Right cardiac atrium (tissue), 5 donors: Measurements from ENCODE around the gene MDP1. TPM values are rescaled to one million over a fixed set of nuclear protein-coding genes. Genes with fewer than 3 reads are reported as not detected.

Source experiments
- ATAC-seq, 2 donors: fragments of 200-7000 bp; cut with Tn5 transposase; one replicate each; pipeline versions ENCODE4 v1.8.0 to v1.9.1; 2020; ENCODE audit warnings: moderate library complexity in 2 of 2, mild to moderate bottlenecking in 1 of 2
- DNase-seq, 3 donors: peaks; one replicate each; pipeline ENCODE4 v3.0.0-alpha.2; 2020
- H3K27ac ChIP-seq: one replicate; pipeline ENCODE4 v1.5.1; 2013; ENCODE audit warnings: mild to moderate bottlenecking, low read length, control low read depth, moderate library complexity
- H3K27me3 ChIP-seq: one replicate; pipeline ENCODE4 v1.6.1; 2013; ENCODE audit not compliant: control insufficient read depth, insufficient read depth
- H3K4me1 ChIP-seq: one replicate; pipeline ENCODE4 v1.6.1; 2013; ENCODE audit warnings: low read length; ENCODE audit not compliant: control insufficient read depth, insufficient read depth
- H3K4me3 ChIP-seq: one replicate; pipeline ENCODE4 v1.5.1; 2013; ENCODE audit warnings: low read length, control low read depth
- H3K9me3 ChIP-seq: one replicate; pipeline ENCODE4 v1.6.1; 2013; ENCODE audit warnings: low read length; ENCODE audit not compliant: control insufficient read depth
- WGBS: extraction: QIAGEN DNeasy Blood & Tissue Kit; methylation state at CpG from one replicate; pipeline ENCODE4 v1.1.7; 2013; 5-methylcytosine and 5-hydroxymethylcytosine counted together
- intact Hi-C, 4 donors: fragments of 100-400 bp; cut with DNase I; formaldehyde crosslinking; loops; one replicate each; pipeline versions ENCODE4 v1.11.0 to v1.14.0; 2022 to 2023
- polyA plus RNA-seq: library from polyadenylated mRNA; stranded (reverse); fragments of 200-250 nt; gene quantifications from one replicate; pipeline ENCODE4 v1.2.3, GENCODE V29; 2013
- total RNA-seq, 4 donors: library from RNA; stranded (reverse); fragmentation: NEBNext Ultra II Directional; extraction: Animal tissue kit (Norgen Biotek cat#: 25700); gene quantifications; one replicate each; pipeline ENCODE4 v1.2.1, GENCODE V29; 2021
- donor health status: healthy with polysubstance abuse.
- donor health status: DM: no; HTN: yes; CAD: no.
- donor health status: DM: no; HTN: no; CAD: no.
- donor health status: DM: no; HTN: yes; CAD: no; lungs with severe emphysema.
- donor health status: DM: yes; HTN: yes; CAD: no.

MDP1 gene
- total and polyA plus RNA-seq, 5 donors = 15.7 to 26.8 (median 19.2) TPM

DNA sequence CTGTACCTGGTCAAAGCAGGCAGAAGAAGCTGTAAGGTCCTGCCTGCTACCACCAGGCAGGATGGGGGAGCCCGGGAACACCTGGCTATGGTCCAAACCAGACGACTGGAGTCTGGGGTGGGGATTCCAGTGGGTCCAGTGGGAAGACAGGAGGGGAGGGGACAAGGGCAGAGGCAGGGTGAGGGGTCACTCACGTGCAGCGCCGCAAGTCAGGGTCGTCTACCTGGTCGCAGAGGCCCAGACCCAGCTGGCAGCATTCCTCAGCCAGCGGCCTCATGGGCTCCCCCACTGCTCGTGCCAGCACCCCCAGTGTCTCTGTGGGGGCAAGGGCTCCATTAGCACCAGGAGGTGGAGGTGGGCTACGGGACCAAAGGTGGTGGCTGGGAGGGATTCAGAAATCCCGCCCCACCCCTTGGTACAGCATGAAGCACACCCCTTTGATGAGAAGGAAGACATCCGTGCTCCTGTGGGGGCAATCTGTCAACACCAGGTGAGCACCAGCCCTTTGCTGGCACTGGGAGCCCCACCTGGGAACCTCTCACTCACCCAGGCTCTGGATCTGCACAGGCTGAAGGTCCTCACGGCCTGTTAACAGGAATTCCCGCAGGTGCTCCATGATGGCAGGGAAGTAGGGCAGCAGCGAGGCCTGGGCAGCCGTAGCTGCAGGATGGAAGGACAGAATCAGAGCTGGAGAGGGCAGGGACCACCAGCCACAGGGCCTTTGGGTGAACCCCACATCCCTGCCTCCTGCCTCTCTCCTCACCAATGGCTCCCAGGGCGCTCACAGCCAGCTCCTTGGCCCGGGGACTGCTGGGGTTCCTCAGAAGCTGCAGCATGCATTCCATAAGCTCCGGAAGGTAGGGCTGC lies 31.5 kb downstream of the MDP1 start:
- 88% methylated on average over 19 of the region's 19 CpGs for WGBS
- ATAC-seq = no peak

GRCh38 chr14:24183014-24183481 lies 32.8 kb downstream of the MDP1 start:
- peak in 2 of 3 donors; percentile 42 to 52 for DNase-seq
- H3K9me3 ChIP-seq = no peaks in the 10 kb centered on the region

More for the DNA sequence above, 31.5 kb downstream of the MDP1 start:
- H3K4me1 ChIP-seq = no peaks in the 10 kb centered on the region
- peak in 2 of 3 donors; percentile 35 to 53 for DNase-seq
- no peaks in the 10 kb centered on the region for H3K27me3 ChIP-seq
- no peaks in the 10 kb centered on the region for H3K9me3 ChIP-seq
- H3K4me3 ChIP-seq = no peak overlapping the region
- no peak overlapping the region for H3K27ac ChIP-seq
- intact Hi-C loops = no loop called here

DNA sequence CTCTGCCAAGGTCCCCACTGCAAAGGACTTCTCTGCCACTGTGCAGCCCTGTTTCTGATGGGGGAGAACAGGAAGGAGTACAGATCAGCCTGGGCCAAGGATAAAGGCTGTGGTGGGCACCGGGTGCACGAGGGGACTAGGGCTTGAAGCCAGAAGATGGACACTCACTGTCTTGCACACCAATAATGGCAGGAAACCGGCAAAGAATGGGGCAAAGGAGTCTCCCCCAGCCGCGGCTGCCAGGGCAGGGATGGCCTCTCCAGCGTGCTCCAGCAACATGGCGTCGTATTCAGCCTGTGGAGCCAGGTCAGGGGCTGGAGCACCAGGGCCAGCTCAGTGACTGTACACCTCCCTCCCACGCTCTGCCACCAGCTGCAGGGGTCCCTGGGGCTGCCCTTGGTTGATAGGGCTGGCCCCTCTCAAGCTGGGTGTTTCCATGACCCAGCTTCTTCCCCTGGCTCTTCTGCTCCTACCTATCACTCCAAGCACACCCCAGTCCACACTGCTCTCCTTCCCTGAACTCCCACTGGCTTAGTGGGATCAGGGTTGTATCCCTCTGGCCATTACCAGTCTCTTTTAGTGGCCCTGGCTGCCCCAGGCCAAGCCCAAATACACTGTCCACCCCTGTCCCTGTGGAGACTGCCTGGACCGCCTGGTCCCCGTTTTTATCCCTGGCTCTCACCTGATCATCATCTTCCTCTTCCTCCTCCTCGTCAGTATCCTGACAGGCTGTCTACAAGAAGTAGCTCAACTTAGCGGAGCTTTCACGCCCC lies 33.6 kb downstream of the MDP1 start:
- Histone ChIP-seq H3K27me3 (no peaks in the 10 kb centered on the region), H3K4me1 (no peaks in the 10 kb centered on the region), H3K27ac (no peak overlapping the region), H3K9me3 (no peaks in the 10 kb centered on the region), H3K4me3 (no peak overlapping the region)
- ATAC-seq = no peak
- intact Hi-C loops = no loop called here
- DNase-seq = peak in 2 of 3 donors; percentile 11 to 40
- 84% methylated on average over 14 of the region's 14 CpGs for WGBS

More at GRCh38 chr14:24183014-24183481, 32.8 kb downstream of the MDP1 start:
- WGBS = 93% methylated on average over 15 of the region's 15 CpGs
- intact Hi-C loops = no loop called here
- Histone ChIP-seq H3K4me1 (no peaks in the 10 kb centered on the region), H3K27ac (no peak overlapping the region), H3K27me3 (no peaks in the 10 kb centered on the region), H3K4me3 (no peak overlapping the region)
- no peak for ATAC-seq

DNA sequence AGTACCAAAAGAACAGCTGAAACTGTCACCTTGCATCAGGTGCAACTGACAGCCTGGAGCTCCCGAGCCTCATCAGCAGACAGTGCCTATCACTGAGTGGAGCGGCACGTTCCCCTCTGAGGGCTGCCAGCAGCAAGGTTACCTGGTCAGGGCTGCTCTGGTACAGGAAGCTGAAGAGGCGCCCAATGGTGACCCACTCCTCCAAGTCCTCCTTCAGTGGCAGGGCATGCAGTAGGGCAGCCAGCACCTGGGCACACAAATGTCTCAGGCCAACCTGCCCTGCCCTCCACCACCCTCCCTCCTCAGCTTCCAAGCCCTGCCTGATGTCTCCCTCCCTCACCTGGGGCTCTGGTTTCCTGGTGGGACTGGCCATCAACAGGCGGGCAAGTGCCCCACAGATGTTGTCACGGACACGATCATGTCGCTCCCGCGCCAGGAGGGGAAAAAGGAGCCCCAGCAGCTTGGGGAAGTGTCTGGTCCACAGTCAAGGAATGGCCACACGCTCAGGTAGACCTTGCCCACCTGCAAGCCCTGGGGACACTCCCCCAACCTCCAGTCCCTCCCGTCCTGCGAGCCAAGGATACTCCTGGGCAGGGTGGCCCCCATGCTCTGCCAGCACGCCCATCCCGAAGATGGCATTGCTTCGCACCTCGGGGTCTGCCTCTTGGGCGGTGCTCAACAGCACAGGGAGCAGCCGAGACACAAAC lies 34.3 kb downstream of the MDP1 start:
- no peaks in the 10 kb centered on the region for H3K9me3 ChIP-seq
- H3K4me3 ChIP-seq = no peak overlapping the region
- DNase-seq (peak in 2 of 3 donors; percentile 49 to 50), ATAC-seq (no peak)
- no peak overlapping the region for H3K27ac ChIP-seq
- intact Hi-C loops = no loop called here
- no peaks in the 10 kb centered on the region for H3K4me1 ChIP-seq
- no peaks in the 10 kb centered on the region for H3K27me3 ChIP-seq
- WGBS = 88% methylated on average over 19 of the region's 19 CpGs

GRCh38 chr14:24179961-24180796 lies 35.7 kb downstream of the MDP1 start:
- no peak overlapping the region for H3K4me3 ChIP-seq
- no peaks in the 10 kb centered on the region for H3K4me1 ChIP-seq
- peak overlapping the region; percentile 43 for H3K27ac ChIP-seq
- DNase-seq (peak in 1 of 3 donors; percentile 37), ATAC-seq (peak in 1 of 2 donors; percentile 15)
- no peaks in the 10 kb centered on the region for H3K9me3 ChIP-seq
- intact Hi-C loops = no loop called here
- 76% methylated on average over 18 of the region's 18 CpGs for WGBS
- H3K27me3 ChIP-seq = no peaks in the 10 kb centered on the region

DNA sequence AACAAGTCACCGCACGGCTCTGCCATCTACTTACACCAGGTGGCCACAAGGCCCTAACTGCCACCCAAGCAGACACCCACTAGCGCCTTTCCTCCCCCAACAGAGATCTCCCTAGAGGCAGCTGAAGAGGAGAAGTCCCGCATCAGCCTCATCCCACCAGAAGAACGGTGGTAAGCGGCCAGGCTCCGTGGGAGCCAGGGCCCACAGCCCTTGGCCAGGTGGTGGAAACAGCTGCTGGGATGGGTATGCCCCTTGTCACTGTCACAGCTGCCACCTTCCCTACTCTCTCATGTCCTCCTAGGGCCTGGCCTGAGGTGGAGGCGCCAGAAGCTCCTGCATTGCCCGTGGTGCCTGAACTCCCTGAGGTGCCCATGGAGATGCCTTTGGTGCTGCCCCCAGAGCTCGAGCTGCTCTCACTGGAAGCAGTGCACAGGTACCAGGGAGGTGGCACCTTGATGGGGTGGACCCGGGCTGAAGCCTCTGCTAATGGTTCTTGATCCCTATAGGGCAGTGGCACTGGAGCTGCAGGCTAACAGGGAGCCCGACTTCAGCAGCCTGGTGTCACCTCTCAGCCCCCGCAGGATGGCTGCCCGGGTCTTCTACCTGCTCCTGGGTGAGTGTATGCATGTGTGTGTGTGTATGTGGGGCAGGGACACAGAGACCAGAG lies 36.4 kb downstream of the MDP1 start:
- no peaks in the 10 kb centered on the region for H3K9me3 ChIP-seq
- intact Hi-C loops = no loop called here
- no peaks in the 10 kb centered on the region for H3K27me3 ChIP-seq
- H3K4me3 ChIP-seq = no peak overlapping the region
- H3K4me1 ChIP-seq = no peaks in the 10 kb centered on the region
- ATAC-seq = peak in 1 of 2 donors; percentile 1
- 90% methylated on average over 14 of the region's 14 CpGs for WGBS
- peak overlapping the region; percentile 43 for H3K27ac ChIP-seq
- peak in 2 of 3 donors; percentile 33 to 48 for DNase-seq

- Histone ChIP-seq H3K4me3 (no peak overlapping the region), H3K27me3 (no peaks in the 10 kb centered on the region), H3K4me1 (no peaks in the 10 kb centered on the region), H3K27ac (no peak overlapping the region), H3K9me3 (no peaks in the 10 kb centered on the region)
- 93% methylated on average over 12 of the region's 12 CpGs for WGBS
- ATAC-seq = no peak
- DNase-seq = peak in 2 of 3 donors; percentile 36
- intact Hi-C loops = no loop called here
These were observed 37.3 kb downstream of the MDP1 start for GRCh38 chr14:24178399-24179178.

DNA sequence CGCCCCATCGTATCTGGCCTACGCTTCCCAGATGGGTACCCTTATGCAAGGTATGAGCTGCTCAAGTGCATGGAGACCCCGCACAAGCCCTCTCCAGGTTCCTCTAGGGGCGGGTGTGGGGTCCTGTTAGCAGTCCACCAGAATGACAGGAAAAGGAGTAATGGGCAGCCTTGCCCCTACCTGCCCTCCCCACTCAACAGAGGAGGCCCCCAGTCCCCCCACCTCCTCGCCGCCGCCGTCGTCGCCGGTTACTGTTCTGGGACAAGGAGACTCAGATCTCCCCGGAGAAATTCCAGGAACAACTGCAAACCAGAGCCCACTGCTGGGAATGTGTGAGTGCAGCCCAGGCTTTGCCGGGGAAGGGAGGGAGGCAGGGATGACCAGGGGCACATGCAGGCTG lies 38.0 kb downstream of the MDP1 start:
- ATAC-seq (no peak), DNase-seq (peak in 2 of 3 donors; percentile 21 to 40)
- H3K27me3 ChIP-seq = no peaks in the 10 kb centered on the region
- H3K9me3 ChIP-seq = no peaks in the 10 kb centered on the region
- H3K4me3 ChIP-seq = no peak overlapping the region
- intact Hi-C loops = no loop called here
- H3K4me1 ChIP-seq = no peaks in the 10 kb centered on the region
- H3K27ac ChIP-seq = no peak overlapping the region
- 92% methylated on average over 14 of the region's 14 CpGs for WGBS

DNA sequence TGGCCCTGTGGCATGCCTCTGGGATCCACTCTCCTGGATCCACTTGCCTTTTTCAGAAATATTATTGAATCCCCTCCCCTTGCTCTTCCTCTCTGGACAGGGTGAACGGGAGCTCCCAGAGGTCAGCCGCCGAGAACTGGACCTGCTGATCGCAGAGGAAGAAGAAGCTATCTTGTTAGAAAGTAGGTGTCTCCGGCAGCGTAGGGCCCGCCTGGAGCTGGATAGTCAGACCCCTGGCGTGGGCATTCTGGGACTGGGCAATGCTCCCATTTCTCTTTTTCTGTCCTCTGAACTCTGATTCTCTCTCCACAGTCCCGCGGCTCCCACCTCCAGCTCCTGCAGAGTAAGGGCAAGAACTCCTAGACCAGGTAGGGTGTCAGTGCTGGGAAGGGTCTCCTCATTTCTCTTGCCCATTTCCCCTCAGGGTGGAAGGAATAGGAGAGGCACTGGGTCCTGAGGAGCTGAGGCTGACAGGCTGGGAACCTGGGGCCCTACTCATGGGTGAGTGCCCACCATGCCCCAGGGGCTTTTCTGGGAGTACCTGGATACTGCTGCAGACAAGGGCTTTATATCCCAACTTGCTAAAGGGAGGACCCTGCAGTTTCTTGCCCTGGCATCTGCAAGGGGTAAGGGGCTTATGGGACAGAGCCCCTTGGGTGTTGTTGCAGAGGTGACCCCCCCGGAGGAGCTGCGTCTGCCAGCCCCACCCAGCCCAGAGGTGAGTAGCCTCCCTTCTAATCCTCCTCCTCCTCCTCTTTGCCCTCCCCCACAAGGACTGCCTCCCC lies 38.6 kb downstream of the MDP1 start:
- DNase-seq (peak in 2 of 3 donors; percentile 45 to 47), ATAC-seq (no peak)
- intact Hi-C loops = no loop called here

More for the DNA sequence above, 38.6 kb downstream of the MDP1 start:
- 91% methylated on average over 12 of the region's 12 CpGs for WGBS
- no peak overlapping the region for H3K4me3 ChIP-seq
- no peak overlapping the region for H3K27ac ChIP-seq
- no peaks in the 10 kb centered on the region for H3K27me3 ChIP-seq
- no peaks in the 10 kb centered on the region for H3K9me3 ChIP-seq
- no peaks in the 10 kb centered on the region for H3K4me1 ChIP-seq
